ENCODE results near the gene RYR1. TPM values are rescaled to one million over a fixed set of nuclear protein-coding genes. Genes with fewer than 3 reads are reported as not detected.

The RYR1 gene
- total RNA-seq, 1 donor = under 0.01 TPM

GRCh38 chr19:38401148-38401547 lies 32.3 kb upstream of the RYR1 start:
- Histone ChIP-seq H3K27me3 (ENCODE audit: insufficient read depth, low read length) (no peaks in the 10 kb centered on the region), H2AFZ (ENCODE audit: low read length) (no peak overlapping the region), H3K36me3 (ENCODE audit: insufficient read depth, low read length) (peaks cover 16% of the 10 kb centered on the region), H3K9me3 (ENCODE audit: low read depth, low read length) (no peaks in the 10 kb centered on the region), H3K79me2 (ENCODE audit: insufficient read depth, low read length) (no peaks in the 10 kb centered on the region), H4K20me1 (ENCODE audit: insufficient read depth, low read length) (peaks cover 1% of the 10 kb centered on the region), H3K4me1 (ENCODE audit: insufficient read depth, low read length) (peaks cover 4% of the 10 kb centered on the region), H3K4me2 (ENCODE audit: insufficient read depth, low read length) (no peak overlapping the region), H3K27ac (ENCODE audit: low read depth, low read length) (no peak overlapping the region), H3K4me3 (ENCODE audit: insufficient read depth, low read length) (no peak overlapping the region)
- peak; percentile 84 for DNase-seq (ENCODE audit: insufficient read length, low spot score, missing footprints)
- TF ChIP-seq CTCF (IDR thresholded peaks at IDR 0.05; ENCODE audit: extremely low read depth, low read depth, low read length) = no peak

GRCh38 chr19:38402623-38402966 lies 30.9 kb upstream of the RYR1 start:
- DNase-seq (ENCODE audit: insufficient read length, low spot score, missing footprints) = no peak
- H3K27ac ChIP-seq (ENCODE audit: low read depth, low read length) = no peak overlapping the region
- no peaks in the 10 kb centered on the region for H4K20me1 ChIP-seq (ENCODE audit: insufficient read depth, low read length)
- no peaks in the 10 kb centered on the region for H3K27me3 ChIP-seq (ENCODE audit: insufficient read depth, low read length)
- H3K79me2 ChIP-seq (ENCODE audit: insufficient read depth, low read length) = no peaks in the 10 kb centered on the region
- peak overlapping the region; percentile 94 for H3K4me3 ChIP-seq (ENCODE audit: insufficient read depth, low read length)
- peak overlapping the region; percentile 85 for H2AFZ ChIP-seq (ENCODE audit: low read length)
- H3K4me1 ChIP-seq (ENCODE audit: insufficient read depth, low read length) = peaks cover 4% of the 10 kb centered on the region
- H3K4me2 ChIP-seq (ENCODE audit: insufficient read depth, low read length) = peak overlapping the region; percentile 91
- H3K36me3 ChIP-seq (ENCODE audit: insufficient read depth, low read length) = peaks cover 14% of the 10 kb centered on the region
- TF ChIP-seq CTCF (IDR thresholded peaks at IDR 0.05; ENCODE audit: extremely low read depth, low read depth, low read length) = no peak
- H3K9me3 ChIP-seq (ENCODE audit: low read depth, low read length) = no peaks in the 10 kb centered on the region

DNA sequence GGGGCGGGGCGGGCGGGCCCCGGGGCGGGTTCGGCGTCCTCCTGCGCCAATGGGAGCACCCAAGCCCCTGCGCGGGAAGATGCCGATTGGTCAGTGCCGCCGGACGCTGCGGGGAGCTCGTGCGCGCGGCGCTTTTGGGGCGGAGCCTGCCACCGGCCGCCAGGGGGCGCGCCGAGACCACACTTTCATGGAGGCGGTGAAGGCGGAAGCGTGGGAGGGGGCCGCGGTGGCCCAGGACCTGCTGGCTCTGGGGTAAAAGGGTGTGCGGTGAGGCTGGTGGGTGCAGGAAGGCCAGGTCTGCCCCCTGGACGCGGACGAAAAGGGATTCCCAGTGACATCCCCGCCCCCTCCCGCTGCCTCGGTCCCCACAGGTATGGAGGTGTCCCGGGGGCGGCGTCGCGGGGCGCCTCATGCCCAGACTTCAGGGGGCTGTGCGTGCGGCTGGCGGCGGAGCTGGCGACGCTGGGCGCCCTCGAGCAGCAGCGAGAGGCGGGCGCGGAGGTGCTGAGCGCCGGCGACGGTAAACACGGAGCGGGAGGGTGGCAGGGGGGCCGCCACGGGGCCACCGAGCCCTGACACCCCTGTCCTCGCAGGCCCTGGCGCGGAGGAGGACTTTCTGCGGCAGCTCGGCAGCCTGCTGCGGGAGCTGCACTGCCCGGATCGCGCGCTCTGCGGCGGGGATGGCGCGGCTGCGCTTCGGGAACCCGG lies 30.4 kb upstream of the RYR1 start, which contains the start of gene FAM98C:
TSS of gene FAM98C (plus strand) at position 127 of the 708 bp plus-strand sequence. CDS start at position 188, 61 bp downstream.
- Histone ChIP-seq H3K4me1 (ENCODE audit: insufficient read depth, low read length) (peaks cover 4% of the 10 kb centered on the region), H3K36me3 (ENCODE audit: insufficient read depth, low read length) (peaks cover 14% of the 10 kb centered on the region), H4K20me1 (ENCODE audit: insufficient read depth, low read length) (no peaks in the 10 kb centered on the region), H3K4me3 (ENCODE audit: insufficient read depth, low read length) (peak within 1 kb of the TSS; percentile 94), H2AFZ (ENCODE audit: low read length) (peak within 1 kb of the TSS; percentile 85), H3K9me3 (ENCODE audit: low read depth, low read length) (no peaks in the 10 kb centered on the region), H3K4me2 (ENCODE audit: insufficient read depth, low read length) (peak within 1 kb of the TSS; percentile 91), H3K79me2 (ENCODE audit: insufficient read depth, low read length) (no peaks in the 10 kb centered on the region), H3K27ac (ENCODE audit: low read depth, low read length) (peak within 1 kb of the TSS; percentile 48), H3K27me3 (ENCODE audit: insufficient read depth, low read length) (no peaks in the 10 kb centered on the region)
- DNase-seq (ENCODE audit: insufficient read length, low spot score, missing footprints) = peak; percentile 100
- TF ChIP-seq CTCF (IDR thresholded peaks at IDR 0.05; ENCODE audit: extremely low read depth, low read depth, low read length) = peak; percentile 75

- no peaks in the 10 kb centered on the region for H3K9me3 ChIP-seq (ENCODE audit: low read depth, low read length)
- H3K27ac ChIP-seq (ENCODE audit: low read depth, low read length) = no peak overlapping the region
- no peaks in the 10 kb centered on the region for H3K27me3 ChIP-seq (ENCODE audit: insufficient read depth, low read length)
- no peaks in the 10 kb centered on the region for H3K79me2 ChIP-seq (ENCODE audit: insufficient read depth, low read length)
- H3K4me3 ChIP-seq (ENCODE audit: insufficient read depth, low read length) = no peak overlapping the region
- H3K4me1 ChIP-seq (ENCODE audit: insufficient read depth, low read length) = peaks cover 4% of the 10 kb centered on the region
- H2AFZ ChIP-seq (ENCODE audit: low read length) = no peak overlapping the region
- peak; percentile 36 for DNase-seq (ENCODE audit: insufficient read length, low spot score, missing footprints)
- peaks cover 14% of the 10 kb centered on the region for H3K36me3 ChIP-seq (ENCODE audit: insufficient read depth, low read length)
- H4K20me1 ChIP-seq (ENCODE audit: insufficient read depth, low read length) = no peaks in the 10 kb centered on the region
- TF ChIP-seq CTCF (IDR thresholded peaks at IDR 0.05; ENCODE audit: extremely low read depth, low read depth, low read length) = no peak
- H3K4me2 ChIP-seq (ENCODE audit: insufficient read depth, low read length) = no peak overlapping the region
These were observed 28.6 kb upstream of the RYR1 start for GRCh38 chr19:38404858-38405257.
